GM19193 (cell line): ENCODE results near the gene FUZ.

Source experiments
- POLR2A ChIP-seq: IDR thresholded peaks from 4 replicates; pipeline ENCODE4 v1.6.1; 2011; ENCODE audit not compliant: insufficient read depth, insufficient read length; ENCODE audit errors: extremely low read depth

Gene FUZ

GRCh38 chr19:49812997-49813861 lies at the start of gene FUZ:
TSS of gene FUZ (minus strand) at chr19:49813292. CDS start at chr19:49813106, 186 bp downstream.
- TF ChIP-seq POLR2A, result peak; percentile 29

- TF ChIP-seq POLR2A, result no peak
Measured at GRCh38 chr19:49862391-49863253, 49.5 kb upstream of the FUZ start.

GRCh38 chr19:49861541-49862378 lies 48.7 kb upstream of the FUZ start:
- no peak for TF ChIP-seq POLR2A

- no peak for TF ChIP-seq POLR2A
Measured at GRCh38 chr19:49861107-49861506, 48.0 kb upstream of the FUZ start.

- no peak for TF ChIP-seq POLR2A
Measured at GRCh38 chr19:49860336-49861102, 47.4 kb upstream of the FUZ start.

GRCh38 chr19:49859682-49860335 lies 46.7 kb upstream of the FUZ start:
- no peak for TF ChIP-seq POLR2A

- TF ChIP-seq POLR2A, result no peak
Measured at GRCh38 chr19:49858088-49858985, 45.2 kb upstream of the FUZ start.

GRCh38 chr19:49857838-49858087 lies 44.7 kb upstream of the FUZ start:
- no peak for TF ChIP-seq POLR2A

GRCh38 chr19:49857061-49857837 lies 44.2 kb upstream of the FUZ start:
- TF ChIP-seq POLR2A, result no peak

- TF ChIP-seq POLR2A, result no peak
Measured at GRCh38 chr19:49856574-49857021, 43.5 kb upstream of the FUZ start.

- no peak for TF ChIP-seq POLR2A
Measured at GRCh38 chr19:49855676-49856573, 42.8 kb upstream of the FUZ start.

- no peak for TF ChIP-seq POLR2A
Measured at GRCh38 chr19:49855277-49855675, 42.2 kb upstream of the FUZ start.
